DOHH2 (cell line): Measurements from ENCODE around the gene TNFAIP8L3.

Experiments used
- CTCF ChIP-seq: fragments of 200-600 bp; sonication (generic); IDR thresholded peaks from one replicate; pipeline ENCODE4 v1.5.1; 2014; ENCODE audit warnings: antibody characterized with exemption, mild to moderate bottlenecking, low read depth, low read length; ENCODE audit not compliant: poor library complexity, severe bottlenecking
- EZH2phosphoT487 ChIP-seq: fragments of 200-600 bp; sonication (generic); IDR thresholded peaks from 2 replicates; pipeline ENCODE4 v1.6.1; 2017; ENCODE audit warnings: borderline replicate concordance, mild to moderate bottlenecking, antibody characterized with exemption, low read length, moderate library complexity, mixed read lengths

GRCh38 chr15:51106481-51106880 lies 11.8 kb upstream of the TNFAIP8L3 start:
- TF ChIP-seq EZH2phosphoT487 (no peak), CTCF (no peak)
